A549 (cell line): Measurements from ENCODE around the gene TMED4. TPM values are rescaled to one million over a fixed set of nuclear protein-coding genes. Genes with fewer than 3 reads are reported as not detected.

ENCODE experiments used
- ATAC-seq, 2 experiments: fragments of 200-7000 bp in 1 of 2; fragments of >200 bp in 1 of 2; cut with Nextera tagmentation in 1 of 2; cut with Tn5 transposase in 1 of 2; 3 replicates each; pipeline versions ENCODE4 v1.8.0 to v1.9.1; 2018 to 2020; ENCODE audit warnings: mild to moderate bottlenecking in 1 of 2, moderate library complexity in 1 of 2
- CTCF ChIA-PET: fragments of 300-600 bp; sonication (Branson Sonifier 250); formaldehyde crosslinking; extraction: SDS; loops from one replicate; lab custom pipeline; 2021; ENCODE audit warnings: antibody characterized with exemption, inconsistent platforms; lab: Yijun Ruan, JAX
- POLR2A ChIA-PET: fragments of 350-600 bp; formaldehyde crosslinking; extraction: SDS; loops from one replicate; lab custom pipeline; 2021; ENCODE audit warnings: antibody characterized with exemption, inconsistent platforms; lab: Yijun Ruan, JAX
- DNase-seq, 2 experiments: peaks; one replicate each; pipeline versions ENCODE4 v3.0.0 to v3.0.0-alpha.2; 2011 to 2016; ENCODE audit warnings: low read depth in 1 of 2, low spot score in 1 of 2
- FAIRE-seq: peaks from 2 replicates; lab custom pipeline; 2011; peaks lifted over from hg19 to GRCh38; lab: Jason Lieb, UNC
- H3K27ac ChIP-seq, 2 experiments: fragments of >200 bp; sonication (Bioruptor Twin); formaldehyde crosslinking; 3 replicates each; pipeline ENCODE4 v1.5.1; 2016 to 2017
- H3K4me1 ChIP-seq: fragments of >200 bp; sonication (Bioruptor Twin); formaldehyde crosslinking; 3 replicates; pipeline ENCODE4 v1.6.1; 2016
- H3K4me2 ChIP-seq: fragments of >200 bp; sonication (Bioruptor Twin); formaldehyde crosslinking; 3 replicates; pipeline ENCODE4 v1.6.1; 2016
- H3K4me3 ChIP-seq: fragments of >200 bp; sonication (Bioruptor Twin); formaldehyde crosslinking; 3 replicates; pipeline ENCODE4 v1.5.1; 2016
- H3K9me3 ChIP-seq: fragments of >200 bp; sonication (Bioruptor Twin); formaldehyde crosslinking; 3 replicates; pipeline ENCODE4 v1.6.1; 2016
- ATOH8 ChIP-seq: fragments of 250-450 bp; sonication (Bioruptor Pico); IDR thresholded peaks from 2 replicates; pipeline ENCODE4 v1.5.0; 2020; ENCODE audit warnings: low read depth, mild to moderate bottlenecking, moderate library complexity
- BHLHE40 ChIP-seq: IDR thresholded peaks from 2 replicates; pipeline ENCODE4 v1.6.1; 2012; ENCODE audit warnings: low read depth, low read length, inconsistent platforms
- CBX2 ChIP-seq: fragments of 200-600 bp; sonication (generic); IDR thresholded peaks from 2 replicates; pipeline ENCODE4 v1.6.1; 2016; ENCODE audit warnings: low read depth, mild to moderate bottlenecking, borderline replicate concordance
- CBX8 ChIP-seq: fragments of 200-600 bp; sonication (generic); IDR thresholded peaks from 2 replicates; pipeline ENCODE4 v1.6.1; 2016
- CEBPB ChIP-seq, 2 experiments: fragments of >200 bp in 1 of 2; sonication (Bioruptor Twin) in 1 of 2; formaldehyde crosslinking in 1 of 2; IDR thresholded peaks; 2 replicates each; pipeline ENCODE4 v1.6.1; 2012 to 2016
- CHD4 ChIP-seq: fragments of 200-600 bp; sonication (generic); IDR thresholded peaks from 2 replicates; pipeline ENCODE4 v1.6.1; 2016; ENCODE audit warnings: antibody characterized with exemption, mild to moderate bottlenecking, borderline replicate concordance
- E2F6 ChIP-seq: IDR thresholded peaks from 2 replicates; pipeline ENCODE4 v1.6.1; 2012; ENCODE audit warnings: low read depth, borderline replicate concordance
- ESRRA ChIP-seq: fragments of 150-350 bp; IDR thresholded peaks from 2 replicates; pipeline ENCODE4 v1.6.1; 2014; ENCODE audit warnings: mild to moderate bottlenecking, low read length, borderline replicate concordance
- FOSL2 ChIP-seq, 2 experiments: fragments of 450-650 bp in 1 of 2; fragments of >200 bp in 1 of 2; sonication (Bioruptor Twin) in 1 of 2; formaldehyde crosslinking; IDR thresholded peaks; 2 replicates each; pipeline versions ENCODE4 v1.5.0 to v1.6.1; 2016 to 2020; ENCODE audit warnings: mild to moderate bottlenecking in 1 of 2, moderate library complexity in 1 of 2
- GATA3 ChIP-seq: IDR thresholded peaks from 2 replicates; pipeline ENCODE4 v1.6.1; 2012; ENCODE audit warnings: borderline replicate concordance
- HMGXB4 ChIP-seq: fragments of 250-450 bp; sonication (Bioruptor Pico); IDR thresholded peaks from 2 replicates; pipeline ENCODE4 v1.5.0; 2021; ENCODE audit warnings: mild to moderate bottlenecking, moderate library complexity, borderline replicate concordance
- HOXB5 ChIP-seq: fragments of 250-450 bp; sonication (Bioruptor Pico); IDR thresholded peaks from 2 replicates; pipeline ENCODE4 v1.5.0; 2020; ENCODE audit warnings: mild to moderate bottlenecking, moderate library complexity
- JUN ChIP-seq, 2 experiments: fragments of >200 bp; sonication (Bioruptor Twin); formaldehyde crosslinking; IDR thresholded peaks; 2 replicates in 1 of 2; 3 replicates in 1 of 2; pipeline ENCODE4 v1.6.1; 2016 to 2017
- JUNB ChIP-seq: fragments of >200 bp; sonication (Bioruptor Twin); formaldehyde crosslinking; IDR thresholded peaks from 2 replicates; pipeline ENCODE4 v1.6.1; 2016
- MAZ ChIP-seq: fragments of 150-350 bp; IDR thresholded peaks from 2 replicates; pipeline ENCODE4 v1.6.1; 2014; ENCODE audit warnings: antibody characterized with exemption, low read depth, low read length, borderline replicate concordance
- POLR2A ChIP-seq: IDR thresholded peaks from 2 replicates; pipeline ENCODE4 v1.6.1; 2012; ENCODE audit warnings: mild to moderate bottlenecking, low read length
- POLR2AphosphoS2 ChIP-seq: conservative IDR thresholded peaks from 2 replicates; pipeline ENCODE4 v1.6.1; 2012; ENCODE audit warnings: low read length, improper control_type of control experiment, inconsistent platforms
- RAD21 ChIP-seq, 2 experiments: fragments of >200 bp in 1 of 2; sonication (Bioruptor Twin) in 1 of 2; formaldehyde crosslinking in 1 of 2; IDR thresholded peaks in 1 of 2; conservative IDR thresholded peaks in 1 of 2; 2 replicates in 1 of 2; 3 replicates in 1 of 2; pipeline ENCODE4 v1.6.1; 2012 to 2018; ENCODE audit warnings: inconsistent platforms in 1 of 2
- RFX5 ChIP-seq: fragments of 450-650 bp; IDR thresholded peaks from 2 replicates; pipeline ENCODE4 v1.7.1; 2014; ENCODE audit warnings: antibody characterized with exemption, mild to moderate bottlenecking, moderate library complexity
- RNF2 ChIP-seq: fragments of 200-600 bp; sonication (generic); IDR thresholded peaks from 2 replicates; pipeline ENCODE4 v1.6.1; 2016; ENCODE audit warnings: low read depth, mild to moderate bottlenecking, antibody characterized with exemption, moderate library complexity, borderline replicate concordance
- SMC3 ChIP-seq: fragments of >200 bp; sonication (Bioruptor Twin); formaldehyde crosslinking; IDR thresholded peaks from 3 replicates; pipeline ENCODE4 v1.6.1; 2018; ENCODE audit warnings: inconsistent platforms
- TFCP2L1 ChIP-seq: fragments of 250-450 bp; sonication (Bioruptor Pico); IDR thresholded peaks from 2 replicates; pipeline ENCODE4 v1.5.0; 2021; ENCODE audit warnings: mild to moderate bottlenecking
- USF2 ChIP-seq: fragments of 450-650 bp; IDR thresholded peaks from 2 replicates; pipeline ENCODE4 v1.6.1; 2014; ENCODE audit warnings: antibody characterized with exemption
- ZC3H11A ChIP-seq: fragments of 450-650 bp; IDR thresholded peaks from 2 replicates; pipeline ENCODE4 v1.6.1; 2014; ENCODE audit warnings: antibody characterized with exemption, mild to moderate bottlenecking
- ZNF302 ChIP-seq: fragments of 250-450 bp; sonication (Bioruptor Pico); IDR thresholded peaks from 2 replicates; pipeline ENCODE4 v1.9.0; 2021; ENCODE audit warnings: inconsistent platforms, mild to moderate bottlenecking, moderate library complexity
- ZSCAN20 ChIP-seq: fragments of 250-450 bp; sonication (Bioruptor Pico); IDR thresholded peaks from 2 replicates; pipeline ENCODE4 v1.8.0; 2022; ENCODE audit warnings: mild to moderate bottlenecking, moderate library complexity
- WGBS: methylation state at CpG from one replicate; pipeline ENCODE4 v1.1.6; 2017; ENCODE audit errors: missing lambda C conversion rate; 5-methylcytosine and 5-hydroxymethylcytosine counted together
- polyA plus RNA-seq, 4 experiments: library from polyadenylated mRNA; depleted of rRNA in 3 of 4; stranded (reverse); fragments of >200 nt; fragmentation: RNase III in 1 of 4; extraction: RNeasy Plus Mini Kit Qiagen cat#74134 plus additional on column Dnase treatment in 1 of 4; gene quantifications; 2 replicates in 3 of 4; 3 replicates in 1 of 4; pipeline ENCODE4 v1.2.3, GENCODE V29; 2011 to 2017
- TF ChIP-seq, protein P1 (sequence below): fragments of 150-350 bp; IDR thresholded peaks from 2 replicates; pipeline ENCODE4 v1.6.1; 2014; ENCODE audit warnings: low read depth, mild to moderate bottlenecking, low read length

Gene TMED4
- polyA plus RNA-seq, 2 of the 4 experiments (the other 2 are of a cell fraction), result 55.1 to 68.3 TPM

GRCh38 chr7:44549457-44549856, 32.6 kb downstream of the TMED4 start:
- TF ChIP-seq ZSCAN20 (CRISPR knock-in tag), result no peak
- no peak for TF ChIP-seq SMC3
- no peak for TF ChIP-seq ZNF302
- no peak for TF ChIP-seq RNF2
- TF ChIP-seq POLR2A, result no peak
- TF ChIP-seq ZC3H11A, result no peak
- TF ChIP-seq CBX2, result no peak
- no peak for TF ChIP-seq CBX8
- TF ChIP-seq BHLHE40, result no peak
- no peak for TF ChIP-seq HMGXB4 (CRISPR knock-in tag)
- FAIRE-seq (no peak), ATAC-seq (no peak), DNase-seq (no peak)
- ChIA-PET CTCF (interaction anchor here (3.5 kb wide), 1 partner anchor 16 kb away, joined by 20 read pairs; no protein-coding TSS in a partner anchor), POLR2A (no interaction called here)
- 36% methylated on average over 3 of the region's 3 CpGs for WGBS
- Histone ChIP-seq H3K4me3 (no peak overlapping the region), H3K27ac (no peak overlapping the region), H3K4me2 (no peak overlapping the region), H3K9me3 (no peaks in the 10 kb centered on the region), H3K4me1 (peaks cover 4% of the 10 kb centered on the region; the same call in 2 of the 3 replicates)

DNA sequence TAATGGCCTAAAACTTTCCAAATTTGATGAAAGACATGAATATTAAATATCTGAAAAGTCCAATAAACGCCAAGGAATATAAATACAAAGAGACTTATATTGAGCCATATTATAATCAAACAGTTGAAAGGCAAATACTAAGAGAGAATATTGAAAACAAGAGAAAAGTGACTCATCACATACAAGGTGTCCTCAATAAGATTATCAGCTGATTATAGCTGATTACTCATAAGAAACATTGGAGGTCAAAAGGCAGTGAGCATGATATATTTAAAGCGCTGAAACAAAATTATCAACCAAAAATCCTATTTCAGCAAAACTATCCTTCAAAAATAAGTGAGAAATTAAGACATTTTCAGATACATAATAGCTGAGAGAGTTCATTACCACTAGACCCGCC, 33.1 kb downstream of the TMED4 start:
- no peak for TF ChIP-seq FOSL2 (IDR thresholded peaks at IDR 0.05)
- peak; percentile 70 for TF ChIP-seq FOSL2 (CRISPR knock-in tag; IDR thresholded peaks at IDR 0.05)
- no peak for TF ChIP-seq HOXB5 (CRISPR knock-in tag)
- TF ChIP-seq, all 56 proteins: peak for 1
- ChIA-PET CTCF (interaction anchor here (0.7 to 3.5 kb wide), 3 partner anchors 16 to 308 kb away, joined by 3 to 20 read pairs (median 5); no protein-coding TSS in a partner anchor), POLR2A (no interaction called here)
- Histone ChIP-seq H3K4me1 (peaks cover 9% of the 10 kb centered on the region), H3K27ac (no peak overlapping the region), H3K9me3 (no peaks in the 10 kb centered on the region), H3K4me3 (no peak overlapping the region), H3K4me2 (no peak overlapping the region)
- ATAC-seq (no peak), DNase-seq (no peak), FAIRE-seq (no peak)
- WGBS, result 78% methylated on average over 3 of the region's 3 CpGs

DNA sequence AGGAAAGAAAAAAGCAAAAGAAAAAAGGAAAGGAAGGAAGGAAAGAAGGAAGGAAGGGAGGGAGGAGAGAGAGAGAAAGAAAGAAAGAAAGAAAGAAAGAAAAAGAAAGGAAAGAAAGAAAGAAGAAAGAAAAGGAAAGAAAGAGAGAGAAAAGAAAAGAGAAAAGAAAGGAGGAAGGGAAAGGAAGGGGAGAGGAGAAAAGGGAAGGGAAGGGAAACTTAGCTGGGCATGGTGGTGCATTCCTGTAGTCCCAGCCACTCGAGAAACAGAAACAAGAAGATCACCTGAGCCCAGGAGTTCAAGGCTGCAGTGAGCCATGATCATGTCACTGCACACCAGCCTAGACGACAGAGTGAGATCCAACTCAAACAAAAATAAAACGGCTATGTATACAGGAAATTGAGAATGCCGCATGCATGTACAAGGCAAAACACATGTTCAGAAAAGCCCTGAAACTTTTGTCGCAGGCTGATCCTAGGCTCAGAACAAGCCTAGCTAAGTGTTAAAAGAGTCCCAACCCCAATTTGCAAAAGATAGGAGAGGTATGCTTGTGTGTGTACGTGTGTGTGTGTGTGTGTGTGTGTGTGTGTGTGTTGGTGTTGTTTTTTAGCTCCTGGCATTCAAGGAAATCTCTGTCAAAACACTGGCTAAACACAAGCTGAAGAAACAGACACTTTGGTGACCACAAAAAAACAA, 34.3 kb downstream of the TMED4 start:
- 36% methylated on average over 6 of the region's 6 CpGs for WGBS
- CTCF ChIA-PET, result interaction anchor here (1.7 to 3.5 kb wide), 2 partner anchors 12 to 18 kb away, joined by 5 to 20 read pairs; no protein-coding TSS in a partner anchor
- DNase-seq, result no peak
- H3K27ac ChIP-seq, result no peak overlapping the region
- peak overlapping the region; percentile 26; the same call in 1 of the 3 replicates for H3K4me2 ChIP-seq
- no peak for TF ChIP-seq TFCP2L1 (CRISPR knock-in tag)
- no peak for TF ChIP-seq RFX5
- no peak for TF ChIP-seq CHD4
- no peak for TF ChIP-seq ESRRA
- TF ChIP-seq CEBPB (IDR thresholded peaks at IDR 0.05), result no peak
- no peak for TF ChIP-seq E2F6
- TF ChIP-seq BHLHE40, result no peak
- no peak for TF ChIP-seq POLR2AphosphoS2
- no peak for TF ChIP-seq RAD21 (conservative IDR thresholded peaks at IDR 0.05 in 1 of 2, IDR thresholded peaks at IDR 0.05 in 1 of 2)
- TF ChIP-seq, protein P1, sequence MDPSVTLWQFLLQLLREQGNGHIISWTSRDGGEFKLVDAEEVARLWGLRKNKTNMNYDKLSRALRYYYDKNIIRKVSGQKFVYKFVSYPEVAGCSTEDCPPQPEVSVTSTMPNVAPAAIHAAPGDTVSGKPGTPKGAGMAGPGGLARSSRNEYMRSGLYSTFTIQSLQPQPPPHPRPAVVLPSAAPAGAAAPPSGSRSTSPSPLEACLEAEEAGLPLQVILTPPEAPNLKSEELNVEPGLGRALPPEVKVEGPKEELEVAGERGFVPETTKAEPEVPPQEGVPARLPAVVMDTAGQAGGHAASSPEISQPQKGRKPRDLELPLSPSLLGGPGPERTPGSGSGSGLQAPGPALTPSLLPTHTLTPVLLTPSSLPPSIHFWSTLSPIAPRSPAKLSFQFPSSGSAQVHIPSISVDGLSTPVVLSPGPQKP, result no peak
- TF ChIP-seq JUNB, result no peak
- TF ChIP-seq MAZ, result no peak
- no peak for TF ChIP-seq JUN (IDR thresholded peaks at IDR 0.05)
- no peak for TF ChIP-seq USF2
- no peak for TF ChIP-seq GATA3
- TF ChIP-seq ATOH8 (CRISPR knock-in tag), result no peak
- TF ChIP-seq RNF2, result no peak
- TF ChIP-seq ZC3H11A, result no peak
- TF ChIP-seq, all 56 proteins: peak for 0
- FAIRE-seq (no peak), ATAC-seq (no peak; a peak in 2 of 6 replicates)
- Histone ChIP-seq H3K4me3 (no peak overlapping the region), H3K4me1 (peaks cover 21% of the 10 kb centered on the region), H3K9me3 (no peaks in the 10 kb centered on the region)
- POLR2A ChIA-PET, result no interaction called here
